HTERT RPE-1 (cell line): Measurements from ENCODE around the gene BARHL1.
"Not testable (repeated sequence)": the region's sequence is repeated elsewhere in the genome, so short reads cannot be mapped to it uniquely, and the experiment has no call there.

Source experiments
- in situ Hi-C: fragments of 300-500 bp; cut with MboI; formaldehyde crosslinking; loops from 4 replicates; pipeline ENCODE4 v1.14.3; 2020; ENCODE audit warnings: low sequenced_read_pairs

Gene BARHL1

DNA sequence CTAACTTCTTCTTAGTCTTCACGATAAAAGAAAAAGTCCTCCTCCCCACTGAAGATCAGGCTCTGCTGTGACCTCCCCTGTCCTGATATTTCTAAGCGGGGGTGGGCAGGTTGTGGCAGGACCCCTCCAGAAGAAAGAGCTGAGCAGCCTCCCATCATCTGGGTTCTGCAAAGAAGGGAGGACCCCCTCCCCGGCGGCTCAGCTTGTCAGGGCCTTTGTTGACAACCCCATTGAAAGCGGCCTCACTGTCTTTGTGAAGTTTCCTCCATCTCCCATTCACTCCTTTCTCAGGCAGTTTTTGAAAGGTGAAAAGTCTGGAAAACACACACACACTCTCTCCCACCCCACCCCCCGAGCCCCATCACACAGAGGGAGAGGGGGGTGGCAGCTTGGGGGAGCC is 26.2 kb upstream of the BARHL1 start:
- in situ Hi-C loops: no loop called here

- in situ Hi-C loops: no loop called here
Measured at GRCh38 chr9:132556714-132557113, 25.7 kb upstream of the BARHL1 start.

DNA sequence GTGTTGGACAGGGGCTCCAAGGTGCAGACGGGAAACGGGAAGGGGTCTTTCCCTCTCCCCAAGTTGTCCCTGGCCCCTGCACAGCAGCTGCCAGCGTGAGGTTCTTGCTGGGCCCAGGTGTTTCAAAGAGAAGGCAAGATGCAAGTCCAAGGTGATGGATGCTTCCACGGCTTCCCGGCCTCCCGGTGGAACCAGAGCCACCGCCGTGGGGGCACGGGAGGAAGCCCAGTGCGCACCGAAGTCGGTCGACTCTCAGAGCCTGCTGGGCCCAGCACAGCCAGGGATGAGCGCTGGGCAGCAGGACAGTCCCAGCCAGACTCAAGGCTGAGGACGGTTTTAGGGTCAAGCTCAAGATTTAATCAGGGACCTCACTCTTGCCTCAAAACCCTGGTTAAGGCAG is 25.2 kb upstream of the BARHL1 start:
- in situ Hi-C loops: no loop called here

DNA sequence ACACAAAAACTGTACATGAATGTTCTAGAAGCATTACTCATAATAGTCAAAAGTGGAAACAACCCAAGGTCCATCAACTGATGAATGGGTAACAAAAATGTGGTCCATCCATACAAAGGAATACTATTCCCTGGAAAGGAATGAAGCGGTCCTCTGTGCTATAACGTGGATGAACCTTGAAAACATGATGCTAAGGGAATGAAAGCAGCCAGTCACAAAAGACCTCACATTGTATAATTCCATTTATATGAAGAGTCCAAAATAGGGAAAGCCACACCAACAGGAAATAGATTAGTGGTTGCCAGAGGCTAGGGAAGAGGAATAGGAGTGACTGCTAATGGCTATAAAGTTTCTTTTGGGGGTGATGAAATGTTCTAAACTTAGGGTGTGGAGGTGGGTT is 22.7 kb upstream of the BARHL1 start:
- in situ Hi-C loops: no loop called here

DNA sequence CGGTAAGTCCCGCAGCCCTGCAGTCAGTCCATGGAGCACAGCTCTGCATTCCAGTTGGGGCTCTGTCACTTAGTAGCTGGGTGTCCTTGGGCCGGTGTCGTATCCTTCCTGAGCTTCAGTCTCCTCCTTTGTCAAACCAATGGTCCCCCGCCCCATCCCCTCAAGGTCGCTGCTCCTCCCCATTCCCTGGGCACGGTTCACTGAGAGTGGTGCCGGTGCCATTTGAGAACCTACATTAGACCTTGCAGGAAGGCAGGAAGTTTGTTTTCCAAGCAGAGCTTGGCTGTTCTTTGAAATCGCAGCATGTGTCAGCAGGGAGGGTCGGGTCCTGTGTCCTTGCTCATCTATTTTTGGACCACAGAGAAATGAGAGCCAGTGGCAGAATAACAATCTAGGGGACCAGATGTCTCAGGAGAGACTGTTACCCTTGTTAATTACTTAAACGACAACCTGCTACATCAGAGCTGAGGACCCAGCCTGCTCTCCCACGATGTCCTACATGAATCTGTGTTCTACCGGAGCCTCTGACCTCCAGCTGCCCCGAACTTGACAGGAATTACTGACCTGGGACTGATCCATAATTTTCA is 21.7 kb upstream of the BARHL1 start:
- in situ Hi-C loops: no loop called here

DNA sequence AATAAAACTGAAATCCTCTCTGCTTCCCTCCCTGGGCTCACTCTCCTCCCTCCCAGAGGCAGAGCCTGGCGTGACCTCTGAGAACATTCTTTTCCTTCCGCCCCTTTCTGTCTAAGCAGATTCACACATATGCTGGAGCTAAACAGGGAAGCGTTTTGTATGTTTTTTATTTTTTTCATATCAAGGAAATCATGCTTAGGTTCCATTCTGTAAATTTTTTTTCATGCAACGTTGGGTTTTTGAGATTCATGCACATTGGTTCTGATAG is 20.2 kb upstream of the BARHL1 start:
- in situ Hi-C loops: no loop called here

- in situ Hi-C loops: no loop called here
Measured at GRCh38 chr9:132564526-132564925, 17.9 kb upstream of the BARHL1 start.

- in situ Hi-C loops: not testable (repeated sequence)
Measured at GRCh38 chr9:132568787-132569186, 13.6 kb upstream of the BARHL1 start.

GRCh38 chr9:132571806-132572600 is 10.4 kb upstream of the BARHL1 start:
- in situ Hi-C loops: no loop called here

DNA sequence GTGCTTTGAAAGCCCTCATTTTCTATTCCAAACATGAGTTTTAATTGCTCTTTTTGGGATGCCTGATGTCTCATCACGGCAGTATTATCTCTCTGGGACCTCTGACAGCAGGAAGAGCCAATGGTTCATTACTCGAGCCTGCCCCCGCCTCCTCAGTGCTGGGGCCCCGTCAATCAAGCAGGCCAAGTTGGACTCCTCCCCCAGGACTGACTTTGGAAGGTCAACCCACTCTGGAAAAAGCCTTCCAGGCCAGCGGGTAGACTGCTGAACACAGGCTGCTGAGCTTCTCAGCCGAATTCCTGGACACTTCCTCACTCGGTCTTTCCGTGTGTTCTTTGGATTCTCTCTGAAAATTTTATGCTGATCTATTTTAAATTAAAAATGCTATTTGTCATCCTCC is 9.5 kb upstream of the BARHL1 start:
- in situ Hi-C loops: no loop called here

DNA sequence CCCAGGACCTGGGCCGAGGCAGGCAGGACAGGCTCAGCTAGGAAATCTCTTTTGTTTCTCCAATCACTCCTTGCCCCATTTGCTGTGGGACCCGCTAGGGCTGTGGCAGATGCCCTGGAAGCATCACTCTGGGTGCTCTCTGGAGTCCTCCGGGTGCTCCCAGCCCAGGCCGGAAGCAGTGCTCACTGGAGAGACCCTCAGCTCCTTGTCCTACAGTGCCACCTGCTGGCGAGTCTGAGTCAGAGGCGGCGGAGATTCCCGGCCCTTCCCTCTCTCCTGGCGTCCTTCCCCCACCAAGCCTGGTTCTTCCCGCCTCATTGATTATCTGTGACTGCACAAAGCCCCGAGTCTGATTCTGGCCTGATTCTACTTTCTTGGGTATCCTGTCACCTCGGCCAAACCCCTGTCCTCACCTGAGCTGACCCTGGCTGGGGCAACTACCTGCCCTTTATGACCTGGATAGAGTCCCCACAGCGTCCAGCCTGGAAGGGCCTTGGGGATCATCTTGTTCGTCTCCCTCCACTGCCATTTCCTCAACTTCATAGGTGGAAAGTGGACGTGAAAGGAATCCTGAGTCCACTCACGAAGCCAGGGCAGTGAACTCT is 7.3 kb upstream of the BARHL1 start:
- in situ Hi-C loops: no loop called here

- in situ Hi-C loops: no loop called here
Measured at GRCh38 chr9:132575811-132576210, 6.6 kb upstream of the BARHL1 start.

DNA sequence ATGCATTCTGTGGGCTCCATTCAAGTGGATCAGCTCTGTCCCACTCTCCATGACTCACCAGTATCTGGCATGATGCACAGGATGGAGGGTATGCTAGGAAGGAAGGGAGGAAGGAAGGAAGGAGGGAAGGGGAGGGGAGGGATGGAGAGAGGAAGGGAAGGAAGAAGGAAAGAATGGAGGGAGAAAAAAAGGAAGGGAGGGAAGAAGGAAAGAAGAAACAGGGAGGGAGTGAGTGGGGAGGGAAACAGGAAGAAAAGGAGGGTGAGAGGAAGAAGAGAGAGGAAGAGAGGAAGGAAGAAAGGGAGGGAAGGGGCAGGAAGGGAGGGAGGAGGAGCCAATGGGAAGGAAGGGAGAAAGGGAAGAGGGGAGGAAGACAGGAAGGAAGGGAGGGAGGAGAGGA is 5.3 kb upstream of the BARHL1 start:
- in situ Hi-C loops: no loop called here

DNA sequence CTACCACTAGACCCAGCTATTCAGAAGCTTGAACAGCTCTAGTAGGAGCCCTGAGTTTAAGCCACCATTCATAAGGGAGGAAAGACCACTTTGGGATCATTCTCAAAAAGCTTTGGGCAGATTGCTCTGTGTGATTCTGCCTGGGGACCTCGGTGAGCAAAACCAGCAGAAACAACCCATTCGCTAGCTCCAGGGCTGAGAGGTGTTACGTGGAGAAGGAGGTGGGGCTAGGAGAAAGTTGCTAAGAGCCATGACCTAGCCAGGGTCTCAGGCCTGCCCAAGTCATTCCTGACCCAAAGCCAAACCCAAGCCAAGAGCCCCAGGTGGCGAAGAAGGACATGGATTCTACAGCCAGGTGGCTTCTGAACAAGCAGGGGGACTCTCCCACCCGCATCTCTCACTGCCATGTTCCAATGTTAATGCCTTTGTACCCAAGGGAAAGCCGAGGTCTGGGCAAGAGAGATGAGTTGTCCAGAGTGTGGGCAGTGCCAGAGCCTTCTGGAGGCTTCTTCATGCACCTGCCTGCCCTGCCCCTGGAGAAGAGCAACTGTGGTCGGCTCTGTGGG is 4.0 kb upstream of the BARHL1 start:
- in situ Hi-C loops: no loop called here

- in situ Hi-C loops: no loop called here
Measured at GRCh38 chr9:132579427-132579798, 3.0 kb upstream of the BARHL1 start.

DNA sequence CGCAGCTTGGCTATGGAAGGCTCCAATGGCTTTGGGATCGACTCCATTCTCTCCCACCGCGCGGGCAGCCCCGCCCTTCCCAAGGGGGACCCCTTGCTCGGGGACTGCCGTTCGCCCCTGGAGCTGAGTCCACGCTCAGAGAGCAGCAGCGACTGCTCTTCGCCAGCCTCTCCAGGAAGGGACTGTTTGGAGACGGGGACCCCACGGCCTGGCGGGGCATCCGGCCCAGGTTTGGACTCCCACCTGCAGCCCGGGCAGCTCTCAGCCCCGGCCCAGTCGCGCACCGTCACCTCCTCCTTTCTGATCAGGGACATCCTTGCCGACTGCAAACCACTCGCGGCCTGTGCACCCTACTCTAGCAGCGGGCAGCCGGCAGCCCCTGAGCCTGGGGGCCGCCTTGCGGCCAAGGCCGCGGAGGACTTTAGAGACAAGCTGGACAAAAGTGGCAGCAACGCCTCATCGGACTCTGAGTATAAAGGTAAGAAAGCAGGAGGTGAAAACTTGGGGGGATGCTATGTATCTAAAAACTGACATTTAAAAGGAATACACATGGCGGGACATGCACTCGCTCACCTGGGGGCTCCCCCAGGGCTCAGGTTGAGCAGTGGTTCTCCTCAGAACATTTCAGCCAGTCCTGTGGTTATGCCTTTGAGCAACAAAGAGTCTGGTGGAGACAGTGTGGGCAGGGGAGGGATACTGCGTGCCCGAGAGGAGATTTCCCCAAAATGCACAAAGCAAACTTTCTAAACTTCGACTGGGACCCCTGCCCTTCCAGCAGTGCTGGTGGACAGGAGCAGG is 579 bp downstream of the BARHL1 start:
- in situ Hi-C loops: no loop called here

GRCh38 chr9:132583584-132584304 is 1.3 kb downstream of the BARHL1 start:
- in situ Hi-C loops: no loop called here

GRCh38 chr9:132584601-132585560 is 2.5 kb downstream of the BARHL1 start:
- in situ Hi-C loops: no loop called here

GRCh38 chr9:132585954-132586829 is 3.8 kb downstream of the BARHL1 start:
- in situ Hi-C loops: no loop called here
